HG03135 (cell line): ENCODE measurements around the gene NAGK.
"Not testable (repeated sequence)": the region's sequence is repeated elsewhere in the genome, so short reads cannot be mapped to it uniquely, and the experiment has no call there.

Source experiments
- ATAC-seq: cut with Tn5 transposase; IDR thresholded peaks from one replicate; pipeline ENCODE4 v1.9.1; 2021; ENCODE audit warnings: mild to moderate bottlenecking, moderate library complexity; ENCODE audit not compliant: unreplicated experiment

Gene NAGK

GRCh38 chr2:71068218-71069035 is at the start of gene NAGK:
NAGK (plus strand) TSS chr2:71068648; CDS start chr2:71068684, 36 bp downstream.
- peak; percentile 56 for ATAC-seq

- ATAC-seq, result not testable (repeated sequence)
Observed at GRCh38 chr2:71019989-71020388, 48.5 kb upstream of the NAGK start.

- not testable (repeated sequence) for ATAC-seq
Observed at GRCh38 chr2:71021394-71021793, 47.1 kb upstream of the NAGK start.

DNA sequence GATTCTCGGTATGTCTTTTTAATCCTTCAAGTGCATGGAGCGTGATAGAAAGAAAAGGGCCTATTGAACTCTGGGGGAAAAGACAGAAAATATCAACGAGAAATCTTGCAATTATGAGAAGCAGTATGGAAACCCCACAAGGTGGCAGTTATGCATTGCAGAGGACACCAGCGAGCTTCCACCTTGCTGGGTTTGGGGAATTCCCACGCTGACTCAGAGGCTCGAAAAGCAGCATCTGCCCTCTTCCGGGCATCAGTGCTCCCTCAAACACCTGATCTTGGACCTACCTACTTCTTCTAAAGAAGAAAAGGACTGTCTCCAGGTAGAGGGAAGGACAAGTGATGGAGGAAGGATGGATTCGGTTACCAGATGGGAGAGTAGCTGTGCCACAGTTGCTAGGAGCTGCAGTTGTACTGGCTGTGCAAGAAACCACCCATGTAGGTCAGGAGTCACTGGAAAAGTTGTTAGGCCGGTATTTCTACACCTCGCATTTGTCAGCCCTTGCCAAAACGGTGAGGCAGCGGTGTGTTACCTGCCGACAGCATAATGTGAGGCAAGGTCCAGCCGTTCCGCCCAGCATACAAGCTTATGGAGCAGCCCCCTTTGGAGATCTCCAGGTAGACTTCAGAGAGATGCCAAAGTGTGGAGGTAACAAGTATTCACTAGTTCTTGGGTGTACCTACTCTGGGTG is 44.8 kb upstream of the NAGK start:
- ATAC-seq, result not testable (repeated sequence)

- not testable (repeated sequence) for ATAC-seq
Observed at GRCh38 chr2:71036296-71036695, 32.2 kb upstream of the NAGK start.

- ATAC-seq, result no peak
Observed at GRCh38 chr2:71042287-71042686, 26.2 kb upstream of the NAGK start.

DNA sequence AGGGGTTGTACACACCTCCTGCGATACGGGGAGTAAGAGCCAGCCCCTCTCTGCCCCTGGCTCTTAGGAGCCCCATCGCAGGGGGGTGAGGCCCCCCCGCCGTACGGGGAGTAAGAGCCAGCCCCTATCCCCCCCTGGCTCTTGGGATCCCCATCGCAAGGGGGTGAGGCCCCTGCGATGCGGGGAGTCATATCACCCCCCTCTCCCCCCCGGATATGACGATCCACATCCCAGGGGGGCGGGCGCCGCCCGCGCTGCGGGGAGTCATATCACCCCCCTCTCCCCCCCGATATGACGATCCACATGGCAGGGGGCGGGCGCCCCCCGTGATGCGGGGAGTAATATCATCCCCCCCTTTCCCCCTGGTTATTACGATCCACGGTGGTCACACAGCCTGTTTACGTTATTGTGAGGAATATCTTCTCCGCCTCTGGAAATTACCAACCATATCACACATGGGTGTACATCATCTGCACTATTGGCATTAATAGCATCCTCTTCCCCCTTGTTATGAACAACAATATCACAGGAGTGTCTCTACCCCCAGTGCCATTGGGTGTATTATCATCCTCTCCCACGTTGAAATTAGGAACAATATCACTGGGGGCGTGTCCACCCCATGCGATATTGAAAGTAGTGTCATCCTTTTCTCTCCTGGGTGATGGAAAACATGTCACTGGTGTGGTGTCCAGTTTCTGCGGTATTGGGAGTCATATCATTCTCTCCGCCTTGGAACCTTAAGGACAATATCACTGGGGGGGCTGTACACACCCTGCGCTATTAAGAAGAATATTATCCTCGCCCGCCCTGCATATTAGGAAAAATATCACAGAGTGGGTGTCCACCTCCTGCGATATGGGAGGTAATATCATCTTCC is 24.7 kb upstream of the NAGK start:
- ATAC-seq, result no peak

- ATAC-seq, result no peak
Observed at GRCh38 chr2:71045151-71045550, 23.3 kb upstream of the NAGK start.

DNA sequence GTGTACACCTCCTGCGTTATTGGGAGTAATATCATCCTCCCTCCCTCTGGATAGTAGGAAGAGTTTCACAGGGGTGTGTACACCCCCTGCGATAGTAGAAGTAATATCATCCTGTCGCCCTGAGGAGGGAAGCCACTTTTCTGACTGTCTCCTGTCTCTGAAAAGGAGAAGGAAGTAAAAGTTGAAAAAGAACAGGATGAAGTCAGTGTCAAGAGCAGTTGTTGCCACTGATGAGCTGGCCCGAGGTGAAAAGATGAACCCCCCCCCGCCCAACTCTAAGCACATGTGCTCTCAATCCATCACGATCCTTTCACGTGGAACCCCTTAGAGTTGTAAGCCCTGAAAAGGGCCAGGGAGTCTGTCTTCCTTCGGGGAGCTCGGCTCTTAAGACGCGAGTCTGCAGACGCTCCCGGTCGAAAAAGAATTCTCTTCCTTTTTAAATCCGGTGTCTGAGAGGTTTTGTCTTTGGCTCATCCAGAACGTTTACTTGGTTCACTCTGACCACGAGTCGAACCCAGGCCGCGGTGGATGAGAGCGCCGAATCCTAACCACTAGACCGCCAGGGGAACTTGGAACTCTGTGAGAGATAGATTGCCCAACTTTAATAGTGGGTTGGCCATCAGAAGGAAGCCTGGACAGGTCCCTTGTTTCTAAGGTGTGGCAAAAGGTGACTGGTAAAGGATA is 22.4 kb upstream of the NAGK start:
- no peak for ATAC-seq

DNA sequence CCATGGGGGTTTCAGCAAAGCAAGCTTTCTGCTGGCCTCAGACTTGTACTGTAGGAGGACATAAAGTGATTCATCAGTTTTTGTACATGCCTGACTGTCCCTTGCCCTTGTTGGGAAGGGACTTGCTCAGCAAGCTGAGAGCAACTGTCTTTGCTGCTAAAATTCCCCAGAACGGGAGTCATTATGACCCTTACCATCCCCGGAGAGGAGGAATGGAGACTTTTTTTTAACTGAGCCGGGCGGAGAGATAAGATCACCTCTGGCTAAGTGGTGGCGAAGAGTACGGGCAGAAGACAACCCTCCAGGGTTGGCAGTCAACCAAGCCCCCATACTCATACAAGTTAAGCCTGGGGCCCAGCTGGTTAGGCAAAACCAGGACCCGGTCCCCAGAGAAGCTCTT is 20.4 kb upstream of the NAGK start:
- no peak for ATAC-seq

- ATAC-seq, result not testable (repeated sequence)
Observed at GRCh38 chr2:71049704-71050360, 18.6 kb upstream of the NAGK start.

DNA sequence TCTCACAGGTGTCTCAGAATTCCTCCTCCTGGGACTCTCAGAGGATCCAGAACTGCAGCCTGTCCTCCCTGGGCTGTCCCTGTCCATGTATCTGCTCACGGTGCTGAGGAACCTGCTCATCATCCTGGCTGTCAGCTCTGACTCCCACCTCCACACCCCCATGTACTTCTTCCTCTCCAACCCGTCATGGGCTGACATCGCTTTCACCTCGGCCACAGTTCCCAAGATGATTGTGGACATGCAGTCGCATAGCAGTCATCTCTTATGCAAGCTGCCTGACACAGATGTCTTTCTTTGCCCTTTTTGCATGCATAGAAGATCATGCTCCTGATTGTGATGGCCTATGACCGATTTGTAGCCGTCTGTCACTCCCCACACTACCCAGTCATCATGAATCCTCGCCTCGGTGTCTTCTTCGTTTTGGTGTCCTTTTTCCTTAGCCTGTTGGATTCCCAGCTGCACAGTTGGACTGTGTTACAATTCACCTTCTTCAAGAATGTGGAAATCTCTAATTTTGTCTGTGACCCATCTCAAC is 13.2 kb upstream of the NAGK start:
- ATAC-seq, result not testable (repeated sequence)

GRCh38 chr2:71060211-71060610 is 8.2 kb upstream of the NAGK start:
- no peak for ATAC-seq

- no peak for ATAC-seq
Observed at GRCh38 chr2:71060871-71061270, 7.6 kb upstream of the NAGK start.

DNA sequence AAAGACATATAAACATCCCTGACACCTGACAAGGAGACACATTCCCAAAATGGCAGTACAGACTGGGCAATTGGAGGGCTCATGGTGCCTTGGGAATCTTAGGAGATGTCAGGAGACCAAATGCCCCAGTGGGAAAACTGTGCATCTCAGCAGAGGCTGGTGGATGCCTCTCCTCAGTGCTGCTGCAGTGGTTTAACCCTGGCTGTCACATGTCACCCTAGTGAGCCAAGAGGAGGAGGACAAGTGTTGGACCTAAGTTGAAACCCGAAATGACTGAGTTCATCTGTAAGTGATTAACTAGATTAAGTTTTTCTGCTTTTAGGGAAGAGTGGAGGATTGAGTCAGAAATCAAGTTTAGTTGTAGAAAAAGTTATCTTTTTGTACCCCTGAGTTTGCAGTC is 5.2 kb upstream of the NAGK start:
- no peak for ATAC-seq

DNA sequence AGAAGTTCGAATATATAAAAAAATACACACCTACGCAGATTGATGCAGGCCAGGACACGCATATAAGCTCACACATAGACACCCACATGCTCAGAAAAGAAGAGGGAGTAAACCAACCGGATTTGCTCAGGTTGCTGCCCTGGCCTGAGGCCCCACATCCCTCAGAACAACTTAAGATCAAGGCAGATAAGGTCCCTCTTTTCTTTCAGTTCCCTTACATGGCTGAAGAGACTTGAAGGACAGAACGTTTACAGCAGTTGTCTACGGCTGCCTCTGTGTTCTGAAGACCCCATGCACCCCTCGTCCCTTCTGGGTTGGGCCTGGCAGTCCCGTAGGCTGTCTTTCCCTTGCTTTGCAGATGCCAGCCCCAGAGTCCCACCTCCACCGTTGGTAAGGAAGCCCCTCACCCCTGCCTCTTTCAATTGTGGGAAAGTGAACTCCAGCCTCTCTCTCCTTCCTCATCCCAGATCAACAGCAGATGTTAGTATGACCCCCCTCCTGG is 4.3 kb upstream of the NAGK start:
- no peak for ATAC-seq

DNA sequence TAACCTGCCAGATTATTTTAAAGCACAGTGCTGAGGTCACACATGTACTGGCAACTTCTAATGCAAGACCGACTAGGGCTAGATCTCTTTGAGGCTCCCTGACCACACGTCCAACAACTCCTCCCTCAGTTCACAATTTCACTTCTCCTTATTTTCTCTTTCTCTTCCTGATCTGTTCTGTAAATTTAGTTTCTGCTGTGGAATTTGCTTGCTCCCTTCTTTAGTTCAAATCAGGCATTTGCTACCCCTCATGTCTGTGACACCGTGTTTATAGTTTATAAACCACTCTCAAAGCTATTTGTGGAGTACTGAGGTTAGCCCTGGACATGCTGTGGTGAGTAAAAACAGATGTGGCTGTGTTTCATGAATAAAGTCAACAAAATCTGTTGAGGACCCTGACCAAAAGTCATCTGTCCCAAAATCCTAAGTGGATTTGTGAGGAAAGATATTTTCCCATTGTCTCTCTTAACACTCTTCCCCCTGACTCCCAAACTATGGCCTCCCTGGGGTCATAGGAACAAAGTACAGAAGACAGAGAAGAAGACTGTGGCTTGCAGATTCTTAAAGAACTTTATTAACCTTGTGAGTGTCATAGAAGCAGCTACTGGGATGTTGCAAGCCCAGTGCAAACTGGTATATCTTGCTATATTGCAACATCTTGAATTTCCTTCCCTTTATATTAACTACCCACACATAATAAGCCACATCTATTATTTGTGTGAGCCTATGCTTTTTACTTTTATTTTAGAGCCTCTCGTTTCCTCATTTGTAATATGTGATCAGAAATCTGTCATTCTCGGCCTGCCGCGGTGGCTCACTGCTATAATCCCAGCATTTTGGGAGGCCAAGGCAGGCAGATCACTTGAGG is 3.5 kb upstream of the NAGK start:
- ATAC-seq, result no peak

DNA sequence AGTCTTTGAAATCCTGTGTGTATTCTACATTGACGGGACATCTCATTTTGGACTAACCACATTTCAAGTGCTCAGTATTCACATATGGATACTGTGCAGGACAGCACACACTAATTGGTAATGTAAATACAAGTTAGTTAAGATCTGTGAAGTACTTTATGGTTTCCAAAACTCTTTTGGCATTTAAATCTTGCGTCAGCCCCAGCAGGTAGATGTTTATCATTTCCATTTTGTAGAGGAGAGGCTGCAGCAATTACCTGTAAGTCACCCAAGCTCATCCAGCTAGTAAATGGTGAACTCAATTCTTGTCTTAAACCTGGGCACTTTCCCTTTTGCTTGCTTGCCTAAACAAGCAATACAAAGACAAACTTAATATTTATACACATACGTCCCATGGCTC is 1.6 kb upstream of the NAGK start:
- ATAC-seq, result no peak
